OCI-LY7 (cell line): ENCODE measurements around the gene CCT7.

ENCODE experiments used
- EZH2phosphoT487 ChIP-seq: fragments of 200-600 bp; sonication (generic); IDR thresholded peaks from 2 replicates; pipeline ENCODE4 v1.6.1; 2018; ENCODE audit warnings: low read depth, borderline replicate concordance, mild to moderate bottlenecking, mixed run types, antibody characterized with exemption, low read length, moderate library complexity, mixed read lengths
- TF ChIP-seq, protein P1 (sequence below): fragments of 200-600 bp; sonication (generic); conservative IDR thresholded peaks from 2 replicates; pipeline ENCODE4 v1.5.1; 2014; ENCODE audit warnings: mild to moderate bottlenecking, antibody characterized with exemption, low read length, moderate library complexity, mixed read lengths

DNA sequence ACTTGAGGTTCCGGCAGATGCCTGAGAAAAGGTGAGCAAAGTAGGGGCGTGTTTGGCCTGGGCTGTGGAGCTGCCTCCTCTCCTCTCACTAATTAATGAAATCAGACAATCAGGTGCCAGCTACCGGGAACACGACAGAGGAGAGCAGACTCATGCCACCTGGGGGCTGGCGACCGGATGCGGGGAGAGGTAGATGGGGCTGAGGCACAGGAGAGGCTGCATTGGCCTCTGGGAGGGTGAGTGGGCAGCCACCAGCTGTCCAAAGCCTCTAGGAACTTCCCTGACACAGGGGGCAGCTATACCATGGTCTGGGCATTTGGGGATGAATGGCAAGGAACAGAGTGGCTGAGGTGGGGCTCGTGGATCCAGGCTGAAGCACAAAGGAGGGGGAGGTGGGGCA is 25.2 kb downstream of the CCT7 start:
- TF ChIP-seq, protein P1, sequence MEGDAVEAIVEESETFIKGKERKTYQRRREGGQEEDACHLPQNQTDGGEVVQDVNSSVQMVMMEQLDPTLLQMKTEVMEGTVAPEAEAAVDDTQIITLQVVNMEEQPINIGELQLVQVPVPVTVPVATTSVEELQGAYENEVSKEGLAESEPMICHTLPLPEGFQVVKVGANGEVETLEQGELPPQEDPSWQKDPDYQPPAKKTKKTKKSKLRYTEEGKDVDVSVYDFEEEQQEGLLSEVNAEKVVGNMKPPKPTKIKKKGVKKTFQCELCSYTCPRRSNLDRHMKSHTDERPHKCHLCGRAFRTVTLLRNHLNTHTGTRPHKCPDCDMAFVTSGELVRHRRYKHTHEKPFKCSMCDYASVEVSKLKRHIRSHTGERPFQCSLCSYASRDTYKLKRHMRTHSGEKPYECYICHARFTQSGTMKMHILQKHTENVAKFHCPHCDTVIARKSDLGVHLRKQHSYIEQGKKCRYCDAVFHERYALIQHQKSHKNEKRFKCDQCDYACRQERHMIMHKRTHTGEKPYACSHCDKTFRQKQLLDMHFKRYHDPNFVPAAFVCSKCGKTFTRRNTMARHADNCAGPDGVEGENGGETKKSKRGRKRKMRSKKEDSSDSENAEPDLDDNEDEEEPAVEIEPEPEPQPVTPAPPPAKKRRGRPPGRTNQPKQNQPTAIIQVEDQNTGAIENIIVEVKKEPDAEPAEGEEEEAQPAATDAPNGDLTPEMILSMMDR, result no peak
- no peak for TF ChIP-seq EZH2phosphoT487
